PFSK-1 (cell line): Measurements from ENCODE around the gene ITPRIPL1.

Source experiments
- REST ChIP-seq, 2 experiments: IDR thresholded peaks; 2 replicates each; pipeline versions ENCODE4 v1.6.1 to v1.8.0; 2011 to 2012; ENCODE audit warnings: low read depth in 2 of 2, low read length in 2 of 2, control low read depth in 1 of 2, inconsistent platforms in 1 of 2, mild to moderate bottlenecking in 1 of 2, moderate library complexity in 1 of 2; ENCODE audit not compliant: insufficient read depth in 1 of 2
- TAF1 ChIP-seq: IDR thresholded peaks from 2 replicates; pipeline ENCODE4 v1.6.1; 2012; ENCODE audit warnings: low read length, control low read depth, borderline replicate concordance; ENCODE audit not compliant: insufficient read depth

GRCh38 chr2:96359866-96360265 lies 34.7 kb downstream of the ITPRIPL1 start:
- TF ChIP-seq REST (IDR thresholded peaks at IDR 0.05; ENCODE audit: insufficient read depth in 1 of 2, low read depth in 2 of 2, low read length in 2 of 2) (no peak), TAF1 (no peak)
